Stimulated activated CD8-positive, alpha-beta memory T cell treated with anti-CD3 and anti-CD28 coated beads, Interleukin-15, amount 100 ng/mL, for 48 hours (primary cell): ENCODE data around the gene MC4R.

ENCODE experiments used
- DNase-seq, 2 donors: peaks; one replicate each; pipeline ENCODE4 v3.0.0-alpha.2; 2020; ENCODE audit warnings: low read depth in 2 of 2

The MC4R gene

GRCh38 chr18:60327880-60328279 lies 44.7 kb downstream of the MC4R start:
- DNase-seq, result no peak

- no peak for DNase-seq
These were observed 50.0 kb downstream of the MC4R start for GRCh38 chr18:60322591-60322990.
